Omental fat pad (tissue), 4 donors: ENCODE data around the gene SLC24A3. TPM values are rescaled to one million over a fixed set of nuclear protein-coding genes. Genes with fewer than 3 reads are reported as not detected.
A peak's percentile ranks its signal among the peaks of the same experiment; 100 is the strongest.

Source experiments
- ATAC-seq: fragments of 150-250 bp; one replicate; pipeline ENCODE4 v1.9.1; 2016; ENCODE audit warnings: mild to moderate bottlenecking, moderate library complexity; ENCODE audit not compliant: low FRiP score
- DNase-seq: peaks from one replicate; pipeline ENCODE4 v3.0.0-alpha.2; 2019; ENCODE audit warnings: low spot score
- CTCF ChIP-seq, 3 donors: fragments of 450-650 bp; IDR thresholded peaks; one replicate each; pipeline ENCODE4 v1.5.1; 2016 to 2017; ENCODE audit warnings: antibody characterized with exemption in 3 of 3, mild to moderate bottlenecking in 3 of 3, moderate library complexity in 2 of 3
- total RNA-seq, 4 donors: library from RNA; depleted of rRNA; stranded (reverse); fragments of >200 nt; gene quantifications; one replicate each; pipeline ENCODE4 v1.1.0, GENCODE V29; 2016

The SLC24A3 gene
- total RNA-seq, 4 donors from 2014 or later = 6.3 to 14.0 (median 9.2) TPM

- no peak for DNase-seq
- no peak for TF ChIP-seq CTCF (IDR thresholded peaks at IDR 0.05)
- ATAC-seq = peak; percentile 92
Observed at GRCh38 chr20:19725814-19726525, 513.5 kb downstream of the SLC24A3 start.

GRCh38 chr20:19727251-19727847 is 514.9 kb downstream of the SLC24A3 start:
- ATAC-seq = no peak
- no peak for DNase-seq
- no peak for TF ChIP-seq CTCF (IDR thresholded peaks at IDR 0.05)

- DNase-seq (no peak), ATAC-seq (no peak)
- TF ChIP-seq CTCF (IDR thresholded peaks at IDR 0.05) = no peak
Observed at GRCh38 chr20:19729672-19730071, 517.2 kb downstream of the SLC24A3 start.

GRCh38 chr20:19730706-19731105 is 518.3 kb downstream of the SLC24A3 start:
- no peak for TF ChIP-seq CTCF (IDR thresholded peaks at IDR 0.05)
- ATAC-seq = no peak
- no peak for DNase-seq

- ATAC-seq = no peak
- DNase-seq = no peak
- TF ChIP-seq CTCF (IDR thresholded peaks at IDR 0.05) = no peak
Observed at GRCh38 chr20:19734811-19735210, 522.4 kb downstream of the SLC24A3 start.

- ATAC-seq (peak; percentile 87), DNase-seq (peak; percentile 40)
- TF ChIP-seq CTCF (IDR thresholded peaks at IDR 0.05) = no peak
Observed at GRCh38 chr20:19735446-19735845, 523.0 kb downstream of the SLC24A3 start.

GRCh38 chr20:19737025-19737424 is 524.6 kb downstream of the SLC24A3 start:
- TF ChIP-seq CTCF (IDR thresholded peaks at IDR 0.05) = no peak
- DNase-seq = no peak

More at GRCh38 chr20:19737025-19737424, 524.6 kb downstream of the SLC24A3 start:
- peak; percentile 95 for ATAC-seq
